Smooth muscle cell (in vitro differentiated cells): Measurements from ENCODE around the gene RNU1-1. TPM values are rescaled to one million over a fixed set of nuclear protein-coding genes. Genes with fewer than 3 reads are reported as not detected.
"Not testable (repeated sequence)": the region's sequence is repeated elsewhere in the genome, so short reads cannot be mapped to it uniquely, and the experiment has no call there.

ENCODE experiments used
- DNase-seq: peaks from one replicate; lab custom pipeline; 2025; ENCODE audit not compliant: unreplicated experiment; lab: John Stamatoyannopoulos, UW
- H2AFZ ChIP-seq: fragments of 200-600 bp; sonication (generic); 2 replicates; pipeline ENCODE4 v1.6.0; 2016; ENCODE audit warnings: antibody characterized with exemption, low read depth, mild to moderate bottlenecking
- H3F3A ChIP-seq: fragments of 200-600 bp; sonication (generic); 2 replicates; pipeline ENCODE4 v1.6.0; 2017; ENCODE audit warnings: antibody characterized with exemption, low read depth
- H3K27ac ChIP-seq: fragments of 200-600 bp; sonication (generic); 2 replicates; pipeline ENCODE4 v1.5.1; 2016; ENCODE audit warnings: low read depth, mild to moderate bottlenecking
- H3K27me3 ChIP-seq: fragments of 200-600 bp; sonication (generic); 2 replicates; pipeline ENCODE4 v1.6.1; 2016; ENCODE audit warnings: low read depth, mild to moderate bottlenecking
- H3K36me3 ChIP-seq: fragments of 200-600 bp; sonication (generic); 2 replicates; pipeline ENCODE4 v1.5.1; 2016; ENCODE audit warnings: low read depth
- H3K4me1 ChIP-seq: fragments of 200-600 bp; sonication (generic); 2 replicates; pipeline ENCODE4 v1.5.1; 2016; ENCODE audit warnings: low read depth
- H3K4me2 ChIP-seq: fragments of 200-600 bp; sonication (generic); 2 replicates; pipeline ENCODE4 v1.6.0; 2016; ENCODE audit warnings: mild to moderate bottlenecking
- H3K4me3 ChIP-seq: fragments of 200-600 bp; sonication (generic); 2 replicates; pipeline ENCODE4 v1.5.1; 2016; ENCODE audit warnings: mild to moderate bottlenecking
- H3K79me2 ChIP-seq: fragments of 200-600 bp; sonication (generic); 2 replicates; pipeline ENCODE4 v1.6.0; 2016; ENCODE audit warnings: low read depth, mild to moderate bottlenecking
- H3K9ac ChIP-seq: fragments of 200-600 bp; sonication (generic); 2 replicates; pipeline ENCODE4 v1.6.0; 2016; ENCODE audit warnings: low read depth
- H3K9me3 ChIP-seq: fragments of 200-600 bp; sonication (generic); replicated peaks from 2 replicates; pipeline ENCODE4 v1.5.1; 2016; ENCODE audit warnings: low read depth
- H4K20me1 ChIP-seq: fragments of 200-600 bp; sonication (generic); 2 replicates; pipeline ENCODE4 v1.6.0; 2016; ENCODE audit warnings: low read depth
- WGBS: methylation state at CpG from one replicate; pipeline ENCODE4 v1.1.7; 2016; ENCODE audit warnings: low lambda C conversion rate; 5-methylcytosine and 5-hydroxymethylcytosine counted together
- polyA plus RNA-seq: library from polyadenylated mRNA; unstranded; fragments of >200 nt; fragmentation: Nextera tagmentation; extraction: Ambion mirVana; gene quantifications from 2 replicates; pipeline ENCODE4 v1.2.1, GENCODE V29; 2016
- total RNA-seq: library from RNA; depleted of rRNA; stranded (reverse); fragments of >200 nt; gene quantifications from 2 replicates; pipeline ENCODE4 v1.2.3, GENCODE V29; 2014
- TF ChIP-seq, protein P1 (sequence below): fragments of 200-600 bp; sonication (generic); IDR thresholded peaks from 2 replicates; pipeline ENCODE4 v1.5.1; 2017; ENCODE audit warnings: borderline replicate concordance, mild to moderate bottlenecking, antibody characterized with exemption; ENCODE audit not compliant: insufficient read depth, poor library complexity, severe bottlenecking

The RNU1-1 gene
- total and polyA plus RNA-seq, 2 experiments from 2014 or later = under 0.01 to 4.2 TPM

DNA sequence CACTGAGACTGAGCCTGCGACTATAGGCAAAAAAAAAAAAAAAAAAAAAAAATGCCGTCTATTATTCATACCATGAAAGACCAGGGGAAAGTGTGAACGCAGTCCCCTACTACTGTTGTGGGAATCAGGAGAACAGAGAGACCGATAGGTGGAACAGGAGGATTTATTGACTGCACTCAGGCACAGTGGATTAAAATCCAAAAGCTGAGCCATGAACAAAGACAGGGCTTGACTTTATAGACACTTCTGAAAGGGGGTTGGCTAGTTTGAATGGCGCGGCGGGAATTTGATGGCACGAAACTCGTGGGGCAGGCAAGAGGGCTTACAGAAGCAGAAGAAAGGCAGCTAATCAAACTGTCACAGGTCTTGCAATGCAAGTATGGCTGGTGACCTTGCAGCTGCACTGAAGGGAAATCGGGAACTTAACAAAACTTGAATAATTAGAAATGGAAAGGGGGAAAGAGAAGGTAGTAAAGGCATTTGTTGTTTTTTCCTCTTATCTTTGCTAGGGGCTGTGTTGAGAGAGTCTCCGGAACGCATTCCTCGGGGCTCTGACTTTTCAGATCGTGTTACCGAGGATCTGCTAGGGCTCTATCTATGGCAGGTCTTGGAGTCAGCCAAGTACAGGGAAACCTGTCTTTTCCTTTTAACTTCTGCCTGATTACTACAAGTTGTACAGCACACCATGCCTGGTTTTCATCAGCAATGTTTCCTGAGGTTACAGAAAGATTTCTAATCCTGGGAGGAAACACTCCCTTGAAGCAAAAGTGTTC, 7.5 kb downstream of the RNU1-1 start:
- 84% methylated on average over 15 of the region's 15 CpGs for WGBS
- not testable (repeated sequence) for H2AFZ ChIP-seq, H3K79me2 ChIP-seq, H3K9me3 ChIP-seq, H3K36me3 ChIP-seq, H3K4me3 ChIP-seq, H3K27ac ChIP-seq, H3K27me3 ChIP-seq, H3K9ac ChIP-seq, H3F3A ChIP-seq, DNase-seq, H4K20me1 ChIP-seq, H3K4me2 ChIP-seq, H3K4me1 ChIP-seq

DNA sequence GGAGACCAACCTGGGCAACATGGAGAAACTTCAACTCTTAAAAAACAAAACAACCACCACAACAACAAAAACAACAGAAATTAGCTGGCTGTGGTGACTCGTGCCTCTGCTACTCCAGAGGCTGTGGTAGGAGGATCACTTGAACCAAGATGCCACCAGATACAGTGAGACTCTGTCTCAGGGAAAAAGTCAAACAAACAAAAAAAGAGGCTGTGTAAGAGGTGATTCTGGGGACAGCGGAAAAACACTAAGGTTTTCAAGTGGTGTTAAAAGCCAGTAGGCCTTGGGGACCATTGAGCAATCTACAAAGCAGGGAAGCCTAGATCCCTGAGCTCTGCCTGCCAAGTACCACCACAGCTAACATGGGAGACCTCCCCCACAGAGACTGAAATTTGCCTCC, 8.2 kb downstream of the RNU1-1 start:
- not testable (repeated sequence) for H3K27me3 ChIP-seq, H4K20me1 ChIP-seq, H3F3A ChIP-seq, H3K79me2 ChIP-seq, H3K27ac ChIP-seq, H3K4me1 ChIP-seq, H3K36me3 ChIP-seq, H3K4me2 ChIP-seq, H2AFZ ChIP-seq, DNase-seq, H3K9me3 ChIP-seq, H3K4me3 ChIP-seq, H3K9ac ChIP-seq
- WGBS = 85% methylated on average over 2 of the region's 2 CpGs

DNA sequence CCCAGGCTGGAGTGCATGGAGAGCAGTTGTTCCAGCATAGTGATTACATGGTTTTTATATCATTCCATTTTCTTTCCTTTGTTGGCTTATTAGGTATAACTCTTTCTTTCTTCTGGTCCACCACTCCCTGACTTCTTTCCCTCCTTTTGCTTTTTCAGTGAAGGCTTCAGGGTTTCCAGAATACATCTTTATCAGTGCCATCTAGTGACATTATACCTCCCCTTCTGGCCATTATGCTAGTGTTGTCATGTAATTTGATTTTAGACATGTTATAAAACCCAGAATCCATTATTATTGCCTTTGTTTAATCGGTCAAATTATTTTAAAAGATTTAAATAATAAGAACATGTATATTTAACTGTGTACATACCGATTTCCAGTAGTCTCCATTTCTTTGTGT, 10.6 kb downstream of the RNU1-1 start:
- Histone ChIP-seq H3K27ac (no peak overlapping the region), H3K36me3 (no peaks in the 10 kb centered on the region), H3K4me2 (no peak overlapping the region), H3K9ac (no peak overlapping the region), H3K4me1 (peaks cover under 1% of the 10 kb centered on the region), H3K4me3 (no peak overlapping the region), H3K27me3 (no peaks in the 10 kb centered on the region), H3K9me3 (no peaks in the 10 kb centered on the region), H2AFZ (no peak overlapping the region), H3K79me2 (no peaks in the 10 kb centered on the region), H3F3A (no peaks in the 10 kb centered on the region), H4K20me1 (no peaks in the 10 kb centered on the region)
- no peak for DNase-seq
- TF ChIP-seq, protein P1, sequence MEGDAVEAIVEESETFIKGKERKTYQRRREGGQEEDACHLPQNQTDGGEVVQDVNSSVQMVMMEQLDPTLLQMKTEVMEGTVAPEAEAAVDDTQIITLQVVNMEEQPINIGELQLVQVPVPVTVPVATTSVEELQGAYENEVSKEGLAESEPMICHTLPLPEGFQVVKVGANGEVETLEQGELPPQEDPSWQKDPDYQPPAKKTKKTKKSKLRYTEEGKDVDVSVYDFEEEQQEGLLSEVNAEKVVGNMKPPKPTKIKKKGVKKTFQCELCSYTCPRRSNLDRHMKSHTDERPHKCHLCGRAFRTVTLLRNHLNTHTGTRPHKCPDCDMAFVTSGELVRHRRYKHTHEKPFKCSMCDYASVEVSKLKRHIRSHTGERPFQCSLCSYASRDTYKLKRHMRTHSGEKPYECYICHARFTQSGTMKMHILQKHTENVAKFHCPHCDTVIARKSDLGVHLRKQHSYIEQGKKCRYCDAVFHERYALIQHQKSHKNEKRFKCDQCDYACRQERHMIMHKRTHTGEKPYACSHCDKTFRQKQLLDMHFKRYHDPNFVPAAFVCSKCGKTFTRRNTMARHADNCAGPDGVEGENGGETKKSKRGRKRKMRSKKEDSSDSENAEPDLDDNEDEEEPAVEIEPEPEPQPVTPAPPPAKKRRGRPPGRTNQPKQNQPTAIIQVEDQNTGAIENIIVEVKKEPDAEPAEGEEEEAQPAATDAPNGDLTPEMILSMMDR = no peak
- 83% methylated on average over 2 of the region's 2 CpGs for WGBS

DNA sequence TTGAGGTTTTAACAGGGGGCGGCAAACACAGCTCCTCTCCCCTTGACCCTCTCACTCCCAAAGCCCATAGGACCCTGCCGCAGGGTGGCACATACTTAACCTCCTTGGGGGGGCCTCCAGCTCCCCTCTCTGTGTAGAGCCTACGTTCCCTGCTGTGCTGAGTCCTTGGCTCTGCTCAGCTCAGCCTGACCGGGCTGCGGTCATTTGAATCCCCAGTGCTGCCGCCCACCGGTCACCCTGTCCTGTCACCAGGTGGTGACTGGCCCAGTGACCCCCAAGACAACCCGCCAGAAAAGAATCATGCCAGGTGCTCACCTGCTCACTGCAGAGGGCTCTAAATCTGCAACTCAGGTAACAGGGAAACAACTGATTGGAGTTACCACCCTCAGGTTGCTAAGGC, 12.6 kb downstream of the RNU1-1 start:
- not testable (repeated sequence) for H3K9ac ChIP-seq, H3K4me2 ChIP-seq, DNase-seq, H4K20me1 ChIP-seq, H3K36me3 ChIP-seq, H3K4me3 ChIP-seq, H3K27ac ChIP-seq, H3K79me2 ChIP-seq, H3K9me3 ChIP-seq, H3K27me3 ChIP-seq, H2AFZ ChIP-seq, H3F3A ChIP-seq, H3K4me1 ChIP-seq
- WGBS = 81% methylated on average over 8 of the region's 8 CpGs

DNA sequence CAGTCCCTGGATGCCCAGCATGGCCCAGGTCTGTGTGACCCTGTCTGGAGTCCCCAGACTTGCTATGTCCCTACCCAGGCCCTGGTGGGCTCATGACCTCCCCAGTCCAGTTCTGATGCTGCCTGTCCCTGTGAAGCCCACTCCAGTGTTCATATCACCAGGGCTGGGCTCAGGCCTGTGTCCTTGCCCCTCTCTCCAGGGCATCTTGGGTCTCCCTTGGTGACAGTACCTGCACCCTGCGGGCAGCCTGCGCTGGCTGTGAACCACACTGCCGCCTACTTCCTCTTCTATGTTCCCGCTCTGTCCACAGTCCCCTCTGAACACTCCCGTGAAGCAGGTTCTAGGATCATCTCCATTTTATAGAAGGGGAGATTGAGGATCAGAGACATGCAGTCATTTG, 13.1 kb downstream of the RNU1-1 start:
- not testable (repeated sequence) for H3K36me3 ChIP-seq, H3K9ac ChIP-seq, H3K4me2 ChIP-seq, H3K27ac ChIP-seq, H3K27me3 ChIP-seq, DNase-seq, H3K4me1 ChIP-seq, H4K20me1 ChIP-seq, H3K9me3 ChIP-seq, H3K4me3 ChIP-seq, H3K79me2 ChIP-seq, H3F3A ChIP-seq, H2AFZ ChIP-seq
- WGBS = 89% methylated on average over 5 of the region's 5 CpGs

DNA sequence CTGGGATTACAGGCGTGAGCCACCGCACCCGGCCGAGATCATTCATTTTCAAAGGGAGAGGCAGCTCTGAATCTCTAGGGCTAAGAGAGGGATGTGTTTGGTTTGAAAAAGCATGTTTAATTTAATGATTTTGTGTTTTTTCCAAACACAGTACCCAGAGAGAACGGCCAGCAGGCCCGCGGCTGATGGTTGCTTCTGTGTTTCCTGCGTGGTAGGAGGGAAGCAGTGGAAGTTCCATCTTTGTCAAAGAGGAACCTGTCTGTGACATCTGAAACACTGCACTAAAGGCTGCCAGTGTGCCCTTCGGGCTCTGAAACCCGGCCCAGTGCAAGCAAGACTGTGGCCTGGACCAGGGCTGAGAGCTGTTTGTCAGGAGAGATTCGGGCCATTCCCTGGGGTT, 13.6 kb downstream of the RNU1-1 start:
- H3K4me2 ChIP-seq, H3K9ac ChIP-seq, H3K4me1 ChIP-seq, H4K20me1 ChIP-seq, H3K9me3 ChIP-seq, H3K27ac ChIP-seq, H2AFZ ChIP-seq, H3K4me3 ChIP-seq, H3F3A ChIP-seq, DNase-seq, H3K36me3 ChIP-seq, H3K79me2 ChIP-seq, H3K27me3 ChIP-seq: not testable (repeated sequence)
- 98% methylated on average over 11 of the region's 11 CpGs for WGBS
